Body of pancreas (tissue), 4 donors: ENCODE measurements around the gene THTPA. TPM values are rescaled to one million over a fixed set of nuclear protein-coding genes. Genes with fewer than 3 reads are reported as not detected.
"Not testable (repeated sequence)": the region's sequence is repeated elsewhere in the genome, so short reads cannot be mapped to it uniquely, and the experiment has no call there.

ENCODE experiments used
- ATAC-seq: fragments of 150-250 bp; one replicate; pipeline ENCODE4 v1.9.1; 2016
- DNase-seq, 4 donors: peaks; one replicate each; pipeline ENCODE4 v3.0.0-alpha.2; 2019
- H3K27ac ChIP-seq, 4 donors: fragments of 200-600 bp; sonication (generic); 1 replicate in 3 of 4; 2 replicates in 1 of 4; pipeline versions ENCODE4 v1.5.1 to v1.6.1; 2016 to 2019; ENCODE audit warnings: mild to moderate bottlenecking in 1 of 4, mixed read lengths in 1 of 4, moderate library complexity in 1 of 4
- H3K27me3 ChIP-seq, 2 donors: fragments of 200-600 bp; sonication (generic); one replicate each; pipeline ENCODE4 v1.6.0; 2016; ENCODE audit warnings: mild to moderate bottlenecking in 1 of 2
- H3K36me3 ChIP-seq, 2 donors: fragments of 200-600 bp; sonication (generic); replicated peaks in 1 of 2; 2 replicates each; pipeline ENCODE4 v1.5.1; 2016; ENCODE audit warnings: low read depth in 2 of 2; ENCODE audit not compliant: insufficient read depth in 1 of 2
- H3K4me1 ChIP-seq: fragments of 200-600 bp; sonication (generic); one replicate; pipeline ENCODE4 v1.6.0; 2016
- H3K4me3 ChIP-seq, 2 donors: fragments of 200-600 bp; sonication (generic); 1 replicate in 1 of 2; 2 replicates in 1 of 2; pipeline ENCODE4 v1.5.1; 2016 to 2019
- H3K9me3 ChIP-seq, 3 donors: fragments of 200-600 bp; sonication (generic); 1 replicate in 2 of 3; 2 replicates in 1 of 3; pipeline ENCODE4 v1.5.1; 2016
- POLR2A ChIP-seq, 3 donors: fragments of 450-650 bp; IDR thresholded peaks; one replicate each; pipeline ENCODE4 v1.6.1; 2016; ENCODE audit warnings: antibody characterized with exemption in 3 of 3, mild to moderate bottlenecking in 2 of 3
- WGBS, 2 donors: methylation state at CpG; one replicate each; pipeline ENCODE4 v1.1.5; 2017; 5-methylcytosine and 5-hydroxymethylcytosine counted together
- intact Hi-C: fragments of 100-400 bp; cut with DNase I; formaldehyde crosslinking; loops from one replicate; pipeline ENCODE4 v1.15.1; 2023
- total RNA-seq, 2 donors: library from RNA; depleted of rRNA; stranded (reverse); fragments of >200 nt; gene quantifications; one replicate each; pipeline ENCODE4 v1.1.0, GENCODE V29; 2016
- TF ChIP-seq, protein P1 (sequence below), 7 experiments: fragments of 450-650 bp in 4 of 7; fragments of 200-600 bp in 3 of 7; sonication (generic) in 3 of 7; IDR thresholded peaks; one replicate each; pipeline ENCODE4 v1.5.1; 2016 to 2019; ENCODE audit warnings: antibody characterized with exemption in 7 of 7

THTPA gene
- total RNA-seq, 2 donors from 2014 or later, result 11.7 to 43.2 TPM

DNA sequence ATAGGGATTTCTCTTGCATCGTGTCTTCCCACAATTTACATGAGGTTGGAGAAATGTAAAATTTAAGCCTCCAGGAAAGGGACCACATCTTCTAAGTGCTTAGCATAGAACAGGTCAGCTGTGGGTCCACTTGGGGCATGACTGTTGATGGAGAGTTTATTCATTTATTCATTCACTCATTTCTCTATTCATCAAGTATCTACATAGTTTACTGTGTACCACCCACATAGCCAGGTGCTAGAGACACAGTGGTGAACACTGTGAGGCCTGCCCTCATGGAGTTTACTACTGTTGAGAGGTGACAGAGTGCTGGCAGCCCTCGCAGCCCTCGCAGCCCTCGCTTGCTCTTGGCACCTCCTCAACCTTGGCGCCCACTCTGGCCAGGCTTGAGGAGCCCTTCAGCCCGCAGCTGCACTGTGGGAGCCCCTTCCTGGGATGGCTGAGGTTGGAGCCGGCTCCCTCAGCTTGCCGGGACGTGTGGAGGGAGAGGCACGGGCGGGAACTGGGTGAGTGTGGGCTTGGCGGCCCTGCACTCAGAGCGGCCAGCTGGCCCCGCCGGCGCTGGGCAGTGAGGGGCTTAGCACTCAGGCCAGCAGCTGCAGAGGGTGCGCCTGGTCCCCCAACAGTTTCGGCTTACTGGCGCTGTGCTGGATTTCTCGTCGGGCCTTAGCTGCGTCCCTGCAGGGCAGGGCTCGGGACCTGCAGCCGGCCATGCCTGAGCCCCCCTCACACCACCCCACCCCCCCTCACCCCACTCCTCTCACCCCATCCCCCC lies 24.3 kb downstream of the THTPA start:
- WGBS, 2 donors, result 88 to 96% methylated on average over 14 to 21 of the region's 24 CpGs
- H3K27me3 ChIP-seq, result peaks cover 0 to 25% of the 10 kb centered on the region in 2 donors
- no peak overlapping the region for H3K27ac ChIP-seq
- TF ChIP-seq POLR2A (IDR thresholded peaks at IDR 0.05), result no peak
- TF ChIP-seq, protein P1, sequence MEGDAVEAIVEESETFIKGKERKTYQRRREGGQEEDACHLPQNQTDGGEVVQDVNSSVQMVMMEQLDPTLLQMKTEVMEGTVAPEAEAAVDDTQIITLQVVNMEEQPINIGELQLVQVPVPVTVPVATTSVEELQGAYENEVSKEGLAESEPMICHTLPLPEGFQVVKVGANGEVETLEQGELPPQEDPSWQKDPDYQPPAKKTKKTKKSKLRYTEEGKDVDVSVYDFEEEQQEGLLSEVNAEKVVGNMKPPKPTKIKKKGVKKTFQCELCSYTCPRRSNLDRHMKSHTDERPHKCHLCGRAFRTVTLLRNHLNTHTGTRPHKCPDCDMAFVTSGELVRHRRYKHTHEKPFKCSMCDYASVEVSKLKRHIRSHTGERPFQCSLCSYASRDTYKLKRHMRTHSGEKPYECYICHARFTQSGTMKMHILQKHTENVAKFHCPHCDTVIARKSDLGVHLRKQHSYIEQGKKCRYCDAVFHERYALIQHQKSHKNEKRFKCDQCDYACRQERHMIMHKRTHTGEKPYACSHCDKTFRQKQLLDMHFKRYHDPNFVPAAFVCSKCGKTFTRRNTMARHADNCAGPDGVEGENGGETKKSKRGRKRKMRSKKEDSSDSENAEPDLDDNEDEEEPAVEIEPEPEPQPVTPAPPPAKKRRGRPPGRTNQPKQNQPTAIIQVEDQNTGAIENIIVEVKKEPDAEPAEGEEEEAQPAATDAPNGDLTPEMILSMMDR (IDR thresholded peaks at IDR 0.05), result no peak
- peaks cover 19% of the 10 kb centered on the region for H3K4me1 ChIP-seq
- DNase-seq (no peak), ATAC-seq (no peak)
- no peaks in the 10 kb centered on the region for H3K36me3 ChIP-seq
- intact Hi-C loops, result loop anchor here (10.0 kb wide), 2 partner anchors 324 to 354 kb away; no protein-coding TSS in a partner anchor
- no peak overlapping the region for H3K4me3 ChIP-seq
- no peaks in the 10 kb centered on the region for H3K9me3 ChIP-seq

DNA sequence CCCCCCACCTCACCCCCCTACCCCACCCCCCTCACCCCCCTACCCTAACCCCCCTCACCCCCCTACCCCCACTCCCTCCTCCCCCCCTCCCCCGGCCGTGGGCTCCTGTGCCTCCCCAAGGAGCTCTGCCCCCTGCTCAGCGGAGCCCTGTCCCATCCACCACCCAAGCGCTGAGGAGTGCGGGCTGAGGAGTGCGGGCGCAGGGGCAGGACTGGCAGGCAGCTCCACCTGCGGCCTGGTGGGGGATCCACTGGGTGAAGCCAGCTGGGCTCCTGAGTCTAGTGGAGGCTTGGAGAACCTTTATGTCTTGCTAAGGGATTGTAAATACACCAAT lies 24.8 kb downstream of the THTPA start:
- Histone ChIP-seq H3K9me3 (no peaks in the 10 kb centered on the region), H3K27ac (no peak overlapping the region), H3K27me3 (peaks cover 0 to 19% of the 10 kb centered on the region in 2 donors), H3K4me3 (no peak overlapping the region), H3K4me1 (peaks cover 17% of the 10 kb centered on the region), H3K36me3 (no peaks in the 10 kb centered on the region)
- 95% methylated on average over 6 of the region's 8 CpGs; no CpG with 5 or more reads in 1 of the 2 donors for WGBS, 2 donors
- TF ChIP-seq, protein P1 (IDR thresholded peaks at IDR 0.05), result no peak
- TF ChIP-seq POLR2A (IDR thresholded peaks at IDR 0.05), result no peak
- intact Hi-C loops, result loop anchor here (10.0 kb wide), 2 partner anchors 324 to 354 kb away; no protein-coding TSS in a partner anchor
- no peak for DNase-seq
- no peak for ATAC-seq

DNA sequence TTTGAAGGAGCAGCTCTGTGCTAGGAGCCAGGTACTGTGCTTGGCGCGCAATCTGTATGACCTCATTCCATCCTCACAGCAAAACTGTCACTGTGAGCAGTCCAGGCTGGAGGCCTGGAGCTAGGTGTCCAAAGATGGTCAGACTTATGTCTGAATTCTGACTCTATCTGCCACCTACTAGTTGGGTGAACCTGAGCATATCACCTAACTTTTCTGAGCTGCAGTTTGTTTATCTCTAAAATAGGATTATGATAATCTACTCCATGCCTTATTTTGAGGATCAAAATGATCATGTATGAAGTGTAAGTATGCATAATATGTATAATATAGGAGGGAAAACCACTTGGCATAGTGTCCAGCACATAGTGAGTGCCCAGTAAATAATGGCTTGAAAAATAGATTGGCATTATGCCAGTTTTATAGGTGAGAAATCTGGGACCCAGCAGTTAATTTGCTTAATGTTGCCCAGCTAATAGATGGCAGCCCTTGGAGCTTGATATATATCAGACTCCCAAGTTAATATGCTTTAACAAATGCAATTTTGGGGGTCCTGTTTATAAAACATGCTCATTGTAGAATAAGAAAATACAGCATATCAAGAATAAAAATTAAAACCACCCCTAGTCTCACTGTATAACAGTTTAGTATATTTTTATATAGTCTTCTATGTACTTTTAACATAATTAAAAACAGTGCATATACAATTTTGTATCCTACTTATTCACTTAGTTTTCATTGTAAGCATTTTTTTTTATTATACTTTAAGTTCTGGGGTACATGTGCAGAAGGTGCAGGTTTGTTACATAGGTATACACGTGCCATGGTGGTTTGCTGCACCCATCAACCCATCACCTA lies 27.1 kb downstream of the THTPA start:
- H3K4me1 ChIP-seq, result peaks cover under 1% of the 10 kb centered on the region
- WGBS, 2 donors, result 74 to 76% methylated on average over 1 to 3 of the region's 3 CpGs
- DNase-seq, result no peak
- no peaks in the 10 kb centered on the region for H3K9me3 ChIP-seq
- no peak overlapping the region for H3K27ac ChIP-seq
- H3K4me3 ChIP-seq, result no peak overlapping the region
- H3K36me3 ChIP-seq, result no peaks in the 10 kb centered on the region
- intact Hi-C loops, result loop anchor here (10.0 kb wide), 2 partner anchors 322 to 352 kb away; no protein-coding TSS in a partner anchor
- no peak for TF ChIP-seq POLR2A (IDR thresholded peaks at IDR 0.05)
- TF ChIP-seq, protein P1 (IDR thresholded peaks at IDR 0.05), result no peak
- H3K27me3 ChIP-seq, result no peaks in the 10 kb centered on the region
- no peak for ATAC-seq

DNA sequence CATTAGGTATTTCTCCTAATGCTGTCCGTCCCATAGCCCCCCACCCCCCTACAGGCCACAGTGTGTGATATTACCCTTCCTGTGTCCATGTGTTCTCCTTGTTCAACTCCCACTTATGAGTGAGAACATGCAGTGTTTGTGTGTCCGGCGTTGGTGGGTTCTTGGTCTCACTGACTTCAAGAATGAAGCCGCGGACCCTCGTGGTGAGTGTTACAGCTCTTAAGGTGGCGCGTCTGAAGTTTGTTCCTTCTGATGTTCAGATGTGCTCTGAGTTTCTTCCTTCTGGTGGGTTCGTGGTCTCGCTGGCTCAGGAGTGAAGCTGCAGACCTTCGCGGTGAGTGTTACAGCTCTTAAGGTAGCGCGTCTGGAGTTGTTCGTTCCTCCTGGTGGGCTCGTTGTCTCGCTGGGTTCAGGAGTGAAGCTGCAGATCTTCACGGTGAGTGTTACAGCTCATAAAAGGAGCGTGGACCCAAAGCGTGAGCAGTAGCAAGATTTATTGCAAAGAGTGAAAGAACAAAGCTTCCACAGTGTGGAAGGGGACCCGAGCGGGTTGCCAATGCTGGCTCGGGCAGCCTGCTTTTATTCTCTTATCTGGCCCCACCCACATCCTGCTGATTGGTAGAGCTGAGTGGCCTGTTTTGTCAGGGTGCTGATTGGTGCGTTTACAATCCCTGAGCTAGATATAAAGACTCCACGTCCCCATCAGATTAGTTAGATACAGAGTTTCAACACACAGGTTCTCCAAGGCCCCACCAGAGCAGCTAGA lies 27.9 kb downstream of the THTPA start:
- 82 to 83% methylated on average over 22 to 25 of the region's 25 CpGs for WGBS, 2 donors
- not testable (repeated sequence) for DNase-seq, H3K4me1 ChIP-seq, H3K27me3 ChIP-seq, ATAC-seq, H3K36me3 ChIP-seq, H3K4me3 ChIP-seq, H3K27ac ChIP-seq, H3K9me3 ChIP-seq
- intact Hi-C loops, result loop anchor here (10.0 kb wide), 2 partner anchors 321 to 351 kb away; no protein-coding TSS in a partner anchor

DNA sequence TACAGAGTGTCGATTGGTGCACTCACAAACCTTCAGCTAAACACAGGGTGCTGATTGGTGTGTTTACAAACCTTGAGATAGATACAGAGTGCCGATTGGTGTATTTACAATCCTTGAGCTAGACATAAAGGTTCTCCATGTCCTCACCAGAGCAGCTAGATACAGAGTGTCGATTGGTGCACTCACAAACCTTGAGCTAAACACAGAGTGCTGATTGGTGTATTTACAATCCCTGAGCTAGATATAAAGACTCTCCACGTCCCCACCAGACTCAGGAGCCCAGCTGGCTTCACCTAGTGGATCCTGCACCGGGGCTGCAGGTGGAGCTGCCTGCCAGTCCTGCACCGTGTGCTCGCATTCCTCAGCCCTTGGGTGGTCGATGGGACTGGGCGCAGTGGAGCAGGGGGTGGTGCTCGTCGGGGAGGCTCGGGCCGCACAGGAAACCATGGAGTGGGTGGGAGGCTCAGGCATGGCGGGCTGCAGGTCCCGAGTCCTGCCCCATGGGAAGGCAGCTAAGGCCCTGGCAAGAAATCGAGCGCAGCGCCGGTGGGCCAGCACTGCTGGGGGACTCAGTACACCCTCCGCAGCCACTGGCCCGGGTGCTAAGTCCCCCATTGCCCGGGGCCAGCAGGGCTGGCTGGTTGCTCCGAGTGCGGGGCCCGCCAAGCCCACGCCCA lies 28.6 kb downstream of the THTPA start:
- intact Hi-C loops, result loop anchor here (10.0 kb wide), 2 partner anchors 320 to 350 kb away; no protein-coding TSS in a partner anchor
- H3K27me3 ChIP-seq, H3K36me3 ChIP-seq, ATAC-seq, DNase-seq, H3K9me3 ChIP-seq, H3K4me3 ChIP-seq, H3K27ac ChIP-seq: not testable (repeated sequence)
- peaks cover 16% of the 10 kb centered on the region for H3K4me1 ChIP-seq
- WGBS, 2 donors, result 58 to 90% methylated on average over 3 to 20 of the region's 26 CpGs
